ENCODE measurements around the gene TCF15.

The TCF15 gene

GRCh38 chr20:605237-605636 is 4.9 kb downstream of the TCF15 start:
- DNase-seq (ENCODE audit: extremely low read depth, insufficient read length) = no peak
- no peak for TF ChIP-seq CTCF (IDR thresholded peaks at IDR 0.05; ENCODE audit: insufficient read depth, low read length, poor library complexity, severe bottlenecking)
- H3K36me3 ChIP-seq (ENCODE audit: control insufficient read depth, insufficient read depth, low read length) = no peaks in the 10 kb centered on the region
- H3K27me3 ChIP-seq (replicated peaks; ENCODE audit: control insufficient read depth, insufficient read depth, low read length) = no peaks in the 10 kb centered on the region; the same call in 1 of the 2 replicates
- H3K4me3 ChIP-seq (replicated peaks; ENCODE audit: low read depth, low read length) = no peak overlapping the region

GRCh38 chr20:603116-603640 is 6.9 kb downstream of the TCF15 start:
- Histone ChIP-seq H3K4me3 (replicated peaks; ENCODE audit: low read depth, low read length) (no peak overlapping the region), H3K36me3 (ENCODE audit: control insufficient read depth, insufficient read depth, low read length) (no peaks in the 10 kb centered on the region), H3K27me3 (replicated peaks; ENCODE audit: control insufficient read depth, insufficient read depth, low read length) (no peaks in the 10 kb centered on the region; the same call in 1 of the 2 replicates)
- no peak for TF ChIP-seq CTCF (IDR thresholded peaks at IDR 0.05; ENCODE audit: insufficient read depth, low read length, poor library complexity, severe bottlenecking)
- no peak for DNase-seq (ENCODE audit: extremely low read depth, insufficient read length)

DNA sequence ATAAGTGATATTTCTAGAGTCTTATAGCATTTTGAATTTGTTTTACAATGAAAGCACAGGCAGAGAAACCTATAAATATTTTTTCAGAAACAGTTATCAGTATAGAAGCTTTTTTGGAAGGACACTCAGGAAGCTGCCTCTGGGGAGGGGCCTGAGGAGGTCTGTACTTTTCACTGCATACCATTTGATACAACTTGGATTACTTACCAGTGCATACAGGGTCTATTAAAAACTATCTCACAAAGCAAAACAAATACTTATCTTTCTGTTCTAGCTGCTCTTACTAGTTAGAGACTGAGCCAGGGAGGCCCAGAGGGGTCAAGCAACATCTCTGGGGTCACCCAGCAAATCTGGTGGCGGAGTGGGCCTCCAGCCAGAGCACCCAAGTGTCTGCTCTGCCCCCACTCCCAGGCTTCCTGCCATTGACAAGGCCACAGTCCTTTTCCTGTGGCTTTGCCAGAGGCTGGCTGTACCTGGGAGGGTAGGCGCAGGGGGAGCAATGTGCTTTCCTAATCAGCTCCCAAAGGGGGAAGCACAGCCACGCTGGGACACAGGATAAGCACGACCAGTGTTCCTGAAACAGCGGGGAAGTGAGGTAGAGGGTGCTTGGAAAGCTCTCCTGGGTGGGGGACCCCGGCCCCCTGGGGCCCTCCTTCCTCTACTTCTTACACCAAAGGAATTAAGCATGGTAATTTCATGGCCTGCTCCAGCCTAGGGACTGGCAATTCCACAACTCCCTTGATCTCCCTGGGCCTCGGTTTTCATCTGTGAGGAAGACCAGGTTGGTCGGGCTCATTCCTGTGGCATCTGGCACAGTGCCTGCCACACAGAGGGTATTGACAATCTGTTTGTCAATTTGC is 7.8 kb downstream of the TCF15 start:
- no peaks in the 10 kb centered on the region; the same call in 1 of the 2 replicates for H3K27me3 ChIP-seq (replicated peaks; ENCODE audit: control insufficient read depth, insufficient read depth, low read length)

GRCh38 chr20:600736-601135 is 9.4 kb downstream of the TCF15 start:
- TF ChIP-seq CTCF (IDR thresholded peaks at IDR 0.05; ENCODE audit: insufficient read depth, low read length, poor library complexity, severe bottlenecking) = no peak
- Histone ChIP-seq H3K4me3 (replicated peaks; ENCODE audit: low read depth, low read length) (no peak overlapping the region), H3K36me3 (ENCODE audit: control insufficient read depth, insufficient read depth, low read length) (no peaks in the 10 kb centered on the region), H3K27me3 (replicated peaks; ENCODE audit: control insufficient read depth, insufficient read depth, low read length) (no peaks in the 10 kb centered on the region; the same call in 1 of the 2 replicates)
- no peak for DNase-seq (ENCODE audit: extremely low read depth, insufficient read length)

More for the DNA sequence above, 7.8 kb downstream of the TCF15 start:
- H3K4me3 ChIP-seq (replicated peaks; ENCODE audit: low read depth, low read length) = no peak overlapping the region
- DNase-seq (ENCODE audit: extremely low read depth, insufficient read length) = no peak
- TF ChIP-seq CTCF (IDR thresholded peaks at IDR 0.05; ENCODE audit: insufficient read depth, low read length, poor library complexity, severe bottlenecking) = no peak
- H3K36me3 ChIP-seq (ENCODE audit: control insufficient read depth, insufficient read depth, low read length) = no peaks in the 10 kb centered on the region

DNA sequence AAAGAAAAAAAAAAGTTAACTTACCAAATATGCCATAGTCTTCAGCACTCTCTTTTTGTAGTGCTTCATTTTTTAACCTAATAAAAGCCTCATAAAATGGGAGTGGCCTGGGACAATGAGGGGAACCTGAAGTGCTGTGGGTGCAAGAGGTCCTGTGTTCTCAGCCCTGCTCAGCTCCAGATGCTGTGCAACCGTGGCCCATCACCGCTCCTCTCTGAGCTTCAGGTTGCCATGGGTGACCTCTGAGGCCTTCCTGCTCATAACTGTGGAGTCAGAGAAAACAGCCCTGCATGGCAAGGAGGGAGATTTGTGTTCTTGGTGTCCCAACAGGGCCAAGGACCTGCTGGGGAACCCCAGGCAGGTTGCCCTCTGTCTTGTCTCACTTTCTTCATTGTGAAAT is 10.0 kb downstream of the TCF15 start:
- Histone ChIP-seq H3K27me3 (replicated peaks; ENCODE audit: control insufficient read depth, insufficient read depth, low read length) (no peaks in the 10 kb centered on the region; the same call in 1 of the 2 replicates), H3K4me3 (replicated peaks; ENCODE audit: low read depth, low read length) (no peak overlapping the region), H3K36me3 (ENCODE audit: control insufficient read depth, insufficient read depth, low read length) (no peaks in the 10 kb centered on the region)
- no peak for DNase-seq (ENCODE audit: extremely low read depth, insufficient read length)
- no peak for TF ChIP-seq CTCF (IDR thresholded peaks at IDR 0.05; ENCODE audit: insufficient read depth, low read length, poor library complexity, severe bottlenecking)

Measured in GM06990 (cell line).